Measurements from ENCODE around the gene MME.
A peak's percentile ranks its signal among the peaks of the same experiment; 100 is the strongest.
"Not testable (repeated sequence)": the region's sequence is repeated elsewhere in the genome, so short reads cannot be mapped to it uniquely, and the experiment has no call there.

The MME gene

DNA sequence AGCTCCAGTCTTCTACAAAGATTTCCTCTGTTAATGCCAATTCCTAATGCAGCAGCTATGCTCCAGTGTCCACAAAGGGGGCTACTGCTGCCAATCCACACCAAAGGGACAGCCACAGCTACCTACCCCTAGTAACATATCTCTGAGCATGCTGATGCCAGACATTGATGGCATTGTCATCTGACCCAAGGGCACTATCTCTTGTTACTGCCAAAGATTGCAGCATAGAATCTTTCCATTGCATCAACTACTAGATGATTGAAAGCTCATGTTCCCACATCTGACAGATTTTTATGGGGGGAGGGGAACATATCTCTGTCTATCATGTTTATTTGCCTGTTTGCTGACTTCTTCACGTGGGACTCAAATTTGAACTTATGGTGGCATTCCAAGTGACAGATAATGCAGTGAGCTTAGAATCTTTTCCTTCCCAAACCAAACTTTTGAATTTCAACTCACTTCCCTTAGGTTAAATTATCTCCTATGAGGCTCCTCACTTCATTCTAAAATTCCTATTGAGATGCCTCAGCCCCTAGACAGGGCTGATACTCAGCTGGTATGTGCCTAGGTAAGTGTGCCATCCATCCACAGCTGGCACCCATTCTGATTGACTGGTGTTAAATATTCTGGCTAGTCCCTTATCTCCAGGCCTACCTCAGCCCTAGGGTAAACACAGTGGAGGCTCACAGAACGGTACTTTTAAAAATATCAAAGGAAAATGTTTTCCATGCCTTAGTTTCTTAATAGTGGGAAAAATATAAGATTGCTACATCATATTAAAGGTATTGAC lies 113.0 kb downstream of the MME start:
- DNase-seq (ENCODE audit: low read depth, low spot score) = no peak

DNA sequence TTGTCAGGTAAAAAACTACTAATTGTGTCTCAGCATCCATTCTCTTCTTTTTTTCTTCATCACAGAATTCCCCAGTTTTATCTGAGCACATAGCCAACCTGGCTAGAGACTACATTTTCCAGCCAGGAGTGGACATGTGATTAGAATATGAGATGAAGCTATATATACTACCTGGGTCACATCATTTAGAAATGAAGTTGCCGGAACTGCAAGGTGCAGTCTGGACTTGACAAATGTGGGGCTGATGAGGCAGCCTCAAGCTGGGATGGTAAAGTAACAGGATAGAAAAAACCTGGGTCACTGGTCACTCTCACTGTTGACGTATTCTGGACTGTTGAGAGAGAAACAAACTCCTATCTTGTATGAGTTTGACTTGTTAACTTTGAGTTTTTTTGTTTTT lies 113.7 kb downstream of the MME start:
- DNase-seq (ENCODE audit: low read depth, low spot score) = no peak

DNA sequence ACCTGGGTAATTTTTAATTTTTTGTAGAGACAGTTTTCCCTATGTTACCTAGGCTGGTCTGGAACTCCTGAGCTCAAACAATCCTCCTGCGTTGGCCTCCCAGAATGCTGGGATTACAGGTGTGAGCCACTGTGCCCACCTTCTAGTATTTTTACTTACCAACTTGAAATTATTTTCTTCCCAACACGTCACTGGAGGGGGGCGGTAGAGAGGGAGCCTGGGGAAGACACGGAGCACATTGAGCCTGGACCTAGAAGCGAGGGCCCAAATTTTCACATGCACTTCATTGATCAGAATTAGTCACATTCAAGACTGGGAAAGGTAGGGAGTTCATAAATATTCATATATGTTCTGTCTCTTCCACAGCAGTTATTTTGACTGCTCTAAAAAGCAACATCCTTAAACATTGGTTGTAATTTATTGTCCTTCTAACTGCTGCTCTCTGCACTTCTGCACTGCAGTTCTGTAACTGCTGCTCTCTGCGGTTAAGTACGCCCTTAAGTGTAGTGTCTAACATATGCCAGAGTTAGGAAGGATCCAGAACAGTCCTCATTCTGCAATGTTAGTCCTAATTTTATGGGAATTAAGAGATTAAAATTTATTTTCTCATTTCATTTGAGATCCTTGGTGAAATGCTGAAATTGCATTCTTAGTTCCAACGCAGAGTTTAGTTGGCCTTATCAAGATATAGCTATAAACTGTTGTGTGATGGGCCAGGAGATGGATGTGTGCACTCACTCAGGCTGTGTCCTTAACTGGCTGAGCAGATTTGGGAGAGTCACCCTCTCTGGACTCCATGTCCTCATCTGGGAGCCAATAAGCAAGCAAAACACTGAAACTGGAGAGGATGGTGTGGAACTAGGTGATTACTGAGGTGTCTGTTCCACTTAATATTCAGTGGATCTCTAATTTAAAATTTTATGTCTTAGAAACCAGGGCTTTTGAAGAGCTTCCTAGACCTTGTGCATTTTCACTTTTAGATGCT lies 115.1 kb downstream of the MME start:
- DNase-seq (ENCODE audit: low read depth, low spot score) = no peak

DNA sequence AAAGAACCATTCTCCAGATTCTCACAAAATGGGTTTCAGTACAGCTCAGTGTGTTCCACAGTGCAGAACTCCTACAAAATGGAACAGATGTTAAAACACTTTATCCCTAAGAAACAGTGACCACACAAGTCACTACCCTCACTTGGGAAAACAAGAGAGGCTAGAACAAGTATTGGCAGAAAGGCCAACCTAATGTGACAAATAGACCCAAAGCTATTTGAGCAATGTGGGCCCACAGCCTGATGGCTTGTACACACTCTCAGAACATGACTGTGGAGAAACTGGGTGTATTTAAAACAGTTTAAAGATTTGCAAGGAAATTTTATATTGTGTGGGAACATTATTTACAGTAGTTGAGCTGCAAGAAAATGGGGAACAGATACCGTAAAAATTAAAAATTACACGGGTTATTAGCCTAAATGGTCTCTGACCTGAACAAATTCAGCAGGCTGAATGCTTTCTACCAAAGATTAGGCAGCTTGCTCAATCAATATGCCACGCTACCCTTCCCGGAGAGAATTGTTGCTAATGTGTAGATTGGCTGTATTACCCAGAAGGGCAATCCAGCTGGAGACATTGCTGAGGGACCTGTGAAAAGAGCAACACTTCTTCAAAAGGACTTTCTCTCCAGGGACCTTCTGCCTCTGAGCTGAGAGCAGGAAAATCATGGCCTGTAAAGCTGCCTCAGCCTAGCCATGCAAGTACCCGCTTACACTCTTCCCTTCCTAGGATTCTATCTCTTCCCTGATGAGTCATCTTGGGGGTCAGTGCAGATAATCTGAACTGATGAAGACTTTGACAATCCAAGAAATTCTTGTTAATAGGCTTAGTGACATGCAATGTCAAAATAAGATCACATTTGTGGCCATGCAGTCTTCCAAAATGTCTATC lies 116.3 kb downstream of the MME start:
- no peak for DNase-seq (ENCODE audit: low read depth, low spot score)

- DNase-seq (ENCODE audit: low read depth, low spot score) = no peak
Observed at GRCh38 chr3:155197786-155198185, 117.7 kb downstream of the MME start.

DNA sequence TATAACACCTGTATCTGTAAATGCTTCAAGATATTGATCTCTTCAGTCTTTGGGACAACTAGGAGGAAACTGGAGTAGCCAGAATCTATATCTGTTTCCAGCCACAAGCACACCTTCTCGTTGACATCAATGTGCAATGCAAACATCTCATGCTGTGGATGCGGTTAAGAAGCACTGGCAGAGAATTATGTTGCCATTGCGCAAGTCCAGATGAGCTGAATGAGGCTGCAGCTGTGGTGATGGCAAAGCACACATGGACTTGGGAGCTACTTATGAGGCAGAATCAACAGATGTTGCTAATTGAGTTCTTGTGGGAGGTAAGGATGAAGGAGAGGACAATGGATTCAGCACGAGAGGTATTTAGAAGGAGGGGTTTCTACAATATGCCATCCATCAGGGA lies 122.5 kb downstream of the MME start:
- peak; percentile 10 for DNase-seq (ENCODE audit: low read depth, low spot score)

GRCh38 chr3:155204851-155205250 lies 124.7 kb downstream of the MME start:
- no peak for DNase-seq (ENCODE audit: low read depth, low spot score)

DNA sequence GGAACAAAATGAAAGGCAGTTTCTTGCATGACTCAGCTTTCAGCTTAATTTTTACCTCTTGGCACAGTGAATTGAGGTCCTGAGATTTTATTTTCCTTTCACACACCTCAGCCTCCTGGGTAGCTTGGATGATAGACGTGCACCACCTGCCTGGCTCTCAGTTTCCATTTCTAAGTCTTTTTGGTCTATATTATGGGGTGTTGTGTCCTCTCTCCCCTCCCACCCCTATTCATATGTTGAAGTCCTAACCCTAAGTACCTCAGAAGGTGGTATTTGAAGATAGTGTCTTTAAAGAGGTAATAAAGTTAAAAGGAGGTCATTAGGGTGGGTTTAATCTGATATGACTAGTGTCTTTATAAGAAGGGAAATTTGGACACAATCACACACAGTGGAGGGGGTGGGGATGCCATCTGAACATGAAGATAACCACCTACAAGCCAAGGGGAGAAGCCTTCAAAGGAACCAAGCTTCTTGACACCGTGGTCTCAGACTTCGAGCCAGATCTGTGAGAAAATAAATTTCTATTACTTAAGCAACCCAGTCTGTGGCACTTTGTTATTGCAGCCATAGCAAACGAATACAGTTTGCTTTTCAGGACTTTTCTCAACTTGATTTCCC lies 128.2 kb downstream of the MME start:
- DNase-seq (ENCODE audit: low read depth, low spot score) = no peak

DNA sequence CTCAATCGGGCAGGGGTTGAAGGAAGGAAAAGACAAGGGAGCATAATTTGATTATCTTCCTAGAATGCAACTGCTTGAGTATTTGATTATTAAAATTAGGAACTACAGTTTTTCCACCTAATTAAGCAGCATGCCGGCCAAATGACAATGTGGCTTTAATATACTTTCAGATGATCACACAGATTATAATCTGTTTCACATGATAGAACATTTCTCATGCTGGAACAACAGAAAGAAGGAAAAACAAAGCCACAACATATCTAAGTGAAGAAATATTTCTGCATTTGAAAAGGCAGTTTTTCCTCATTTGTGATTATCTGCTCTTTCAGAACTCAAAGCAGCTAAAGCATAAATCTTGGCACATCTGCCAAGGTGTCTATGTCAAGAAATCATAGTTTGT lies 130.6 kb downstream of the MME start:
- no peak for DNase-seq (ENCODE audit: low read depth, low spot score)

DNA sequence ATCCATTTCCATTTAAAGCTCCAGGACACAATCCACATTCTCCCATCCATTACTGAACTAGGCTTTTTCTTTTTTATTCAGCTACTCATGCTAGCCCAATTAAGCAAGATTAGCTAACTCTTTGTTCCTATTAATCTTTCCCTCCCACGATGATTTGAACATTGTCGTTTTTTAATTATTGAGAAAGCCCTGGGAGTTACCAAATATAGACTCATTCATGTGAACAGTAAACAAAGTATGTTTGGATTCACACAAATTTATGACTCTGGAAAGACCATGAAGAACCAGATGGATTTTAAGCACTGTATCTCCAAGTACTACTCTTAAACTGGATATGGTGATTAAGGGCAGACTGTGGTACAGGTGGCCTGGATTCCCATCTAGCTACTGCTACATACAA lies 131.1 kb downstream of the MME start:
- no peak for DNase-seq (ENCODE audit: low read depth, low spot score)

DNA sequence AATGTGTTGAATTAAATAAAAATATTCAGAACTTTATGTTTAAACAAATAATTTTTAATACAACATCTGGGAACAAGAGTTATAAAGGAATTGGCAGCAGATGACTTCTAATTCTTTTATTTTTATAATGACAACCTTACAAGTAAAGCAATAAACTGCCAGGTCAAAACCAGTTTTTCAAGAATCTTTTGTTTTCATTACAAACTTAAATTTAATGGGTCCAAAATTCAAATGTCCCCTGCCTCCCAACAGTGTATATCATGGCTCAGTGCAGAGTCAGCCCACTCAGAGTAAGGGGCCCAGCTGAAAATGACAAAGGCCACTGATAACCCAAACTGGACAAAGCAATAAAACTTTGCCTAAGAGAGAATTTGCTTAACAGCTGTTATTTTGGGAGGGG lies 131.8 kb downstream of the MME start:
- DNase-seq (ENCODE audit: low read depth, low spot score) = no peak

- not testable (repeated sequence) for DNase-seq (ENCODE audit: low read depth, low spot score)
Observed at GRCh38 chr3:155216007-155216406, 135.9 kb downstream of the MME start.

GRCh38 chr3:155217591-155217990 lies 137.5 kb downstream of the MME start:
- no peak for DNase-seq (ENCODE audit: low read depth, low spot score)

DNA sequence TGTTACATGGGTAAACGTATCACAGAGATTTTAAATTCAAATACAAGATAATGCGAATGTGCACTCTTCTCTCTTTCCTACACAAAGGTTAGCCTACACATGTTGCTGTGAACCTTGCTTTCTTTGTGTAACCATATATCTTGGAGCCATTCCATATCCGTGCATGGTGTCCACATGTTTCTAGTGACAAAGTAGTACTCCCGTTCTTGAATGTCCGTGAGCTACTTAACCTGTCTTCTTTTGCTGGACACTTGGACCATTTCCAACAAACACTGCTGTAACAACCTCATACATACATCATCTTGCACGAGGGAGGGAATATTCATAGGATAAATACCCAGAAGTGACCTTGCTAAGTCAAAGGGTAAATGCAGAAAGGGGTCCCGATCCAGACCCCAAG lies 138.3 kb downstream of the MME start:
- DNase-seq (ENCODE audit: low read depth, low spot score) = no peak

- DNase-seq (ENCODE audit: low read depth, low spot score) = no peak
Observed at GRCh38 chr3:155219106-155219505, 139.0 kb downstream of the MME start.

- no peak for DNase-seq (ENCODE audit: low read depth, low spot score)
Observed at GRCh38 chr3:155225417-155225816, 145.3 kb downstream of the MME start.

GRCh38 chr3:155227141-155227540 lies 147.0 kb downstream of the MME start:
- DNase-seq (ENCODE audit: low read depth, low spot score) = no peak

DNA sequence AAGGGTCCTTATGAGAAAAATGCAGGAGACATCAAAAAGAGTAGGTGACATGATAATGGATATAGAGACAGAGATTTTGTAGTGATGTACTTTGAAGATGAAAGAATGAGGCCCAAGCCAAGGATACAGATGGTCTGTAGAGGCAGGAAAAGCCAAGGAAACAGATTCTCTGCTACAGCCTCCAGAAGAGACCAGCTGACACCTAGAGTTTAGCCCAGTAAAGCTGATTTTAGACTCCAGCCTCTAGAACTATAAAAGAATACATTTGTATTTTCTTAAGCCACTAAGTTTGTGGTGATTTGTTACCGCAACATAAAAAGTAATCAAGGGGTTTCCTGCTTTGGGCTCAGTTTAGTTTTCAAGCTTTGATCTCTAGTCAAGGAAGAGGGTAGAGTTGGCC lies 148.6 kb downstream of the MME start:
- no peak for DNase-seq (ENCODE audit: low read depth, low spot score)

- DNase-seq (ENCODE audit: low read depth, low spot score) = no peak
Observed at GRCh38 chr3:155229086-155229485, 149.0 kb downstream of the MME start.

DNA sequence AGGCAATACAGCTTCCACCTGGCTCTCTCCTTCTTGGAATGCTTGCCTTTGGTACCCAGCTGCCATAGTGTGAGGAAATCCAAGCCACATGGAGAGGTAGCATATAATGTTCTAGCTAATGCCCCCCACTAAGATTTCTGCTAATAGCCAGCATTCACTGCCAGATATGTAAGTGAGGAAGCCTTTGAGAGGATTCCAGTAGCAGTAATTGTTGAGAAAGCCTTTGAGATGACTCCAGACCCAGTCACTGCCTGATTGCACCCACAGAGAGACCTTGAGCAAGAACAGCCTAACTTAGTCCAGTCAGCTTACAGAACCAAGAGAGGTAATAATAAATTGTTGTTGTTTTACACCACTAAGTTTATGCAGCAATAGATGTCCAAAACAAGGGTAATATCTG lies 150.3 kb downstream of the MME start:
- DNase-seq (ENCODE audit: low read depth, low spot score) = no peak

GRCh38 chr3:155231792-155232191 lies 151.7 kb downstream of the MME start:
- no peak for DNase-seq (ENCODE audit: low read depth, low spot score)
